Esophagus muscularis mucosa (tissue), 4 donors: ENCODE measurements around the gene CARNS1.

ENCODE experiments used
- EP300 ChIP-seq: sonication (generic); formaldehyde crosslinking; IDR thresholded peaks from one replicate; pipeline ENCODE4 v1.6.1; 2017; ENCODE audit warnings: antibody characterized with exemption
- POLR2A ChIP-seq: fragments of 450-650 bp; IDR thresholded peaks from one replicate; pipeline ENCODE4 v1.6.1; 2017; ENCODE audit warnings: antibody characterized with exemption, moderate library complexity, mild to moderate bottlenecking, low read depth
- TF ChIP-seq, protein P1 (sequence below), 3 experiments: fragments of 200-600 bp in 2 of 3; fragments of 450-650 bp in 1 of 3; sonication (generic) in 2 of 3; IDR thresholded peaks; one replicate each; pipeline ENCODE4 v1.5.1; 2017 to 2019; ENCODE audit warnings: antibody characterized with exemption in 3 of 3, mild to moderate bottlenecking in 2 of 3, moderate library complexity in 1 of 3

DNA sequence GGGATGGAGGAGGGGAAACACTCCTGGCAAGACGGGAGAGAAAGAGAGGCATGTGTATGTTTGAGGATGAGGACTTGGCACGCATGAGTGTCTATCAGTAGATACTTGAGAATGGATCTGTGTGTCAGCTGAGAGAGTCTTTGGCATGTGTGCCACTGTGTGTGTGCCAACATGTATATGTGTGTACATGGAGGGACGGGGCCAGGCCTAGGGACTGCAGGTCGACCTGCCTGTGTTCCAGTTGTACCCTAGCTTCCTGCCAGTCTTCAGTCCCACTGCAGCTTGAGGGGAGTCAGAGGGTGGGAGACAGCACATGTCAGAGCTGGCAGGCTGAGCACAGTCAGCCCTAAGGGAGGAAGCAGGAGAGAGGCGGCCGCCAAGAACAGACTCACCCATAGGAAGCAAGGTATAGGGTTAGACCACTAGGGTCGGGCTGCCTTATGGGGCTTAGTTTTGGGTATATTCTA is 47.7 kb upstream of the CARNS1 start:
- TF ChIP-seq, protein P1, sequence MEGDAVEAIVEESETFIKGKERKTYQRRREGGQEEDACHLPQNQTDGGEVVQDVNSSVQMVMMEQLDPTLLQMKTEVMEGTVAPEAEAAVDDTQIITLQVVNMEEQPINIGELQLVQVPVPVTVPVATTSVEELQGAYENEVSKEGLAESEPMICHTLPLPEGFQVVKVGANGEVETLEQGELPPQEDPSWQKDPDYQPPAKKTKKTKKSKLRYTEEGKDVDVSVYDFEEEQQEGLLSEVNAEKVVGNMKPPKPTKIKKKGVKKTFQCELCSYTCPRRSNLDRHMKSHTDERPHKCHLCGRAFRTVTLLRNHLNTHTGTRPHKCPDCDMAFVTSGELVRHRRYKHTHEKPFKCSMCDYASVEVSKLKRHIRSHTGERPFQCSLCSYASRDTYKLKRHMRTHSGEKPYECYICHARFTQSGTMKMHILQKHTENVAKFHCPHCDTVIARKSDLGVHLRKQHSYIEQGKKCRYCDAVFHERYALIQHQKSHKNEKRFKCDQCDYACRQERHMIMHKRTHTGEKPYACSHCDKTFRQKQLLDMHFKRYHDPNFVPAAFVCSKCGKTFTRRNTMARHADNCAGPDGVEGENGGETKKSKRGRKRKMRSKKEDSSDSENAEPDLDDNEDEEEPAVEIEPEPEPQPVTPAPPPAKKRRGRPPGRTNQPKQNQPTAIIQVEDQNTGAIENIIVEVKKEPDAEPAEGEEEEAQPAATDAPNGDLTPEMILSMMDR (IDR thresholded peaks at IDR 0.05), result no peak
- TF ChIP-seq POLR2A (no peak), EP300 (no peak)
